ENCODE results near the gene MACROD2. TPM values are rescaled to one million over a fixed set of nuclear protein-coding genes. Genes with fewer than 3 reads are reported as not detected.

Gene MACROD2
- total RNA-seq, 4 donors from 2014 or later = 12.6 to 60.3 (median 18.9) TPM

DNA sequence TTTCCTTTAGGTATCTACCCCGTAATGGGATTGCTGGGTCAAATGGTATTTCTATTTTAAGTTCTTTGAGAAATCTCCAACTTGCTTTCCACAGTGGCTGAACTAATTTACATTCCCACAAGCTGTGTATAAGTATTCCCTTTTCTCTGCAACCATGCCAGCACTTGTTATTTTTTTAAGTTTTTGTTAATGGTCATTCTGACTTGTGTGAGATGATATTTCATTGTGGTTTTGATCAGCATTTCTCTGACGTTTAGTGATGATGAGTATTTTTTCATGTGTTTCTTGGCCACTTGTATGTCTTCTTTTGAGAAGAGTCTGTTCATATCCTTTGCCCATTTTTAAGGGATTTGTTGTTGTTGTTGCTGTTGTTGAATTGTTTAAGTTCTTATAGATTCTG lies 1706.8 kb downstream of the MACROD2 start:
- Histone ChIP-seq H3K36me3 (no peaks in the 10 kb centered on the region), H3K27ac (no peak overlapping the region), H3K9me3 (no peaks in the 10 kb centered on the region), H3K4me3 (no peak overlapping the region), H3K4me1 (peaks cover 7% of the 10 kb centered on the region), H3K27me3 (no peaks in the 10 kb centered on the region)
- TF ChIP-seq, protein P1, sequence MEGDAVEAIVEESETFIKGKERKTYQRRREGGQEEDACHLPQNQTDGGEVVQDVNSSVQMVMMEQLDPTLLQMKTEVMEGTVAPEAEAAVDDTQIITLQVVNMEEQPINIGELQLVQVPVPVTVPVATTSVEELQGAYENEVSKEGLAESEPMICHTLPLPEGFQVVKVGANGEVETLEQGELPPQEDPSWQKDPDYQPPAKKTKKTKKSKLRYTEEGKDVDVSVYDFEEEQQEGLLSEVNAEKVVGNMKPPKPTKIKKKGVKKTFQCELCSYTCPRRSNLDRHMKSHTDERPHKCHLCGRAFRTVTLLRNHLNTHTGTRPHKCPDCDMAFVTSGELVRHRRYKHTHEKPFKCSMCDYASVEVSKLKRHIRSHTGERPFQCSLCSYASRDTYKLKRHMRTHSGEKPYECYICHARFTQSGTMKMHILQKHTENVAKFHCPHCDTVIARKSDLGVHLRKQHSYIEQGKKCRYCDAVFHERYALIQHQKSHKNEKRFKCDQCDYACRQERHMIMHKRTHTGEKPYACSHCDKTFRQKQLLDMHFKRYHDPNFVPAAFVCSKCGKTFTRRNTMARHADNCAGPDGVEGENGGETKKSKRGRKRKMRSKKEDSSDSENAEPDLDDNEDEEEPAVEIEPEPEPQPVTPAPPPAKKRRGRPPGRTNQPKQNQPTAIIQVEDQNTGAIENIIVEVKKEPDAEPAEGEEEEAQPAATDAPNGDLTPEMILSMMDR (IDR thresholded peaks at IDR 0.05) = no peak
- TF ChIP-seq EP300 (IDR thresholded peaks at IDR 0.05) (no peak), POLR2AphosphoS5 (IDR thresholded peaks at IDR 0.05) (no peak), POLR2A (IDR thresholded peaks at IDR 0.05) (no peak)
- 83% methylated on average over 2 of the region's 2 CpGs for WGBS
- DNase-seq (ENCODE audit: low spot score in 2 of 2) = no peak

- TF ChIP-seq POLR2AphosphoS5 (IDR thresholded peaks at IDR 0.05) (no peak), EP300 (IDR thresholded peaks at IDR 0.05) (no peak), POLR2A (IDR thresholded peaks at IDR 0.05) (no peak)
- TF ChIP-seq, protein P1 (IDR thresholded peaks at IDR 0.05) = no peak
- H3K27me3 ChIP-seq = no peaks in the 10 kb centered on the region
- no peak overlapping the region for H3K4me3 ChIP-seq
- no peaks in the 10 kb centered on the region for H3K36me3 ChIP-seq
- DNase-seq (ENCODE audit: low spot score in 2 of 2) = no peak
- 91% methylated on average over 4 of the region's 4 CpGs for WGBS
- no peak overlapping the region for H3K27ac ChIP-seq
- H3K9me3 ChIP-seq = no peaks in the 10 kb centered on the region
- H3K4me1 ChIP-seq = peaks cover 7% of the 10 kb centered on the region
Observed at GRCh38 chr20:15703171-15703911, 1708.0 kb downstream of the MACROD2 start.

GRCh38 chr20:15705975-15706374 lies 1710.7 kb downstream of the MACROD2 start:
- Histone ChIP-seq H3K4me1 (no peaks in the 10 kb centered on the region), H3K9me3 (no peaks in the 10 kb centered on the region), H3K27ac (no peak overlapping the region), H3K27me3 (no peaks in the 10 kb centered on the region), H3K36me3 (no peaks in the 10 kb centered on the region), H3K4me3 (no peak overlapping the region)
- no peak for DNase-seq (ENCODE audit: low spot score in 2 of 2)
- 85% methylated on average over 3 of the region's 3 CpGs for WGBS
- TF ChIP-seq, protein P1 (IDR thresholded peaks at IDR 0.05) = no peak
- TF ChIP-seq POLR2A (IDR thresholded peaks at IDR 0.05) = no peak

DNA sequence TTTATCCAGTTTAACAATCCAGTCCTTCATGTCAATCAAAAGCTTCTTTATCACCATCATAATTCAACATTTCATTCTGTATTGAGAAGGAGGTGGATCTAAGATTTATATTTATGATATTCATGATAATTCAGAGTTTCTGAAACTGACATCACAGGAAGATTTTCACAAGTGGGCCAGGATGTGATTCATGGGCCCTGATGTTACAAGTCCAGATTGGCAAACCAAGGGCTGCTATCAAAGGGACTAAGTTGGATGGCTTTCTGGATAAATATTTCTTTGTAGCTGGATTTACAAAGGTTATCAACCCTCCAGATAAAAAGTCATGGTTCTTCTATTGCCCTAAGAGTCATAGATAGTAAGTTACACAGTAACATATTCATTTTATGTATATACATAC lies 1711.4 kb downstream of the MACROD2 start:
- Histone ChIP-seq H3K27ac (no peak overlapping the region), H3K4me1 (no peaks in the 10 kb centered on the region), H3K36me3 (no peaks in the 10 kb centered on the region), H3K9me3 (no peaks in the 10 kb centered on the region), H3K27me3 (no peaks in the 10 kb centered on the region), H3K4me3 (no peak overlapping the region)
- no peak for DNase-seq (ENCODE audit: low spot score in 2 of 2)
- TF ChIP-seq EP300 (IDR thresholded peaks at IDR 0.05) (no peak), POLR2A (IDR thresholded peaks at IDR 0.05) (no peak), POLR2AphosphoS5 (IDR thresholded peaks at IDR 0.05) (no peak)
- TF ChIP-seq, protein P1 (IDR thresholded peaks at IDR 0.05) = no peak

GRCh38 chr20:15708984-15709598 lies 1713.8 kb downstream of the MACROD2 start:
- Histone ChIP-seq H3K27me3 (no peaks in the 10 kb centered on the region), H3K36me3 (no peaks in the 10 kb centered on the region), H3K9me3 (no peaks in the 10 kb centered on the region), H3K4me1 (no peaks in the 10 kb centered on the region), H3K27ac (no peak overlapping the region), H3K4me3 (no peak overlapping the region)
- DNase-seq (ENCODE audit: low spot score in 2 of 2) = no peak
- TF ChIP-seq POLR2A (IDR thresholded peaks at IDR 0.05) = no peak
- TF ChIP-seq EP300 (IDR thresholded peaks at IDR 0.05) = no peak
- TF ChIP-seq POLR2AphosphoS5 (IDR thresholded peaks at IDR 0.05) = no peak
- TF ChIP-seq, protein P1 (IDR thresholded peaks at IDR 0.05) = no peak
- WGBS = 72% methylated on average over 9 of the region's 9 CpGs

Data from suprapubic skin (tissue), 4 donors.